Raji (cell line): Measurements from ENCODE around the gene TUBA1B.
A peak's percentile ranks its signal among the peaks of the same experiment; 100 is the strongest.

Source experiments
- POLR2A ChIP-seq: IDR thresholded peaks from 2 replicates; pipeline ENCODE4 v1.6.1; 2011; ENCODE audit warnings: low read depth, low read length, control low read depth; ENCODE audit not compliant: insufficient read depth

Gene TUBA1B

GRCh38 chr12:49131051-49131893 is at the start of gene TUBA1B:
Gene TUBA1B (minus strand): TSS chr12:49131395. CDS start chr12:49131300, 95 bp downstream.
- TF ChIP-seq POLR2A = peak; percentile 100

GRCh38 chr12:49174218-49174617 is 43.0 kb upstream of the TUBA1B start:
- TF ChIP-seq POLR2A = no peak

- no peak for TF ChIP-seq POLR2A
These were observed 39.7 kb upstream of the TUBA1B start for GRCh38 chr12:49170924-49171323.

GRCh38 chr12:49165114-49165513 is 33.9 kb upstream of the TUBA1B start:
- no peak for TF ChIP-seq POLR2A

- peak; percentile 63; the same call in 1 of the 2 replicates for TF ChIP-seq POLR2A
These were observed 30.0 kb upstream of the TUBA1B start for GRCh38 chr12:49161092-49161795.

- TF ChIP-seq POLR2A = peak; percentile 40; the same call in 1 of the 2 replicates
These were observed 29.2 kb upstream of the TUBA1B start for GRCh38 chr12:49160399-49160798.

- no peak for TF ChIP-seq POLR2A
These were observed 23.0 kb upstream of the TUBA1B start for GRCh38 chr12:49154221-49154620.

GRCh38 chr12:49147384-49147783 is 16.2 kb upstream of the TUBA1B start:
- TF ChIP-seq POLR2A = no peak

- TF ChIP-seq POLR2A = no peak
These were observed 15.2 kb upstream of the TUBA1B start for GRCh38 chr12:49146406-49146805.

- no peak for TF ChIP-seq POLR2A
These were observed 13.2 kb upstream of the TUBA1B start for GRCh38 chr12:49144384-49144783.

GRCh38 chr12:49138999-49139398 is 7.8 kb upstream of the TUBA1B start:
- no peak for TF ChIP-seq POLR2A

GRCh38 chr12:49138587-49138986 is 7.4 kb upstream of the TUBA1B start:
- TF ChIP-seq POLR2A = no peak

- no peak for TF ChIP-seq POLR2A
These were observed 6.3 kb upstream of the TUBA1B start for GRCh38 chr12:49137476-49137875.

- no peak for TF ChIP-seq POLR2A
These were observed 2.4 kb upstream of the TUBA1B start for GRCh38 chr12:49133590-49133989.

- no peak for TF ChIP-seq POLR2A
These were observed 1.8 kb upstream of the TUBA1B start for GRCh38 chr12:49133014-49133413.

GRCh38 chr12:49131894-49132461 is 783 bp upstream of the TUBA1B start:
- TF ChIP-seq POLR2A = no peak
